Measurements from ENCODE around the gene TRIL. TPM values are rescaled to one million over a fixed set of nuclear protein-coding genes. Genes with fewer than 3 reads are reported as not detected.

The TRIL gene
- total RNA-seq, 1 donor from 2014 or later = 15.1 TPM

DNA sequence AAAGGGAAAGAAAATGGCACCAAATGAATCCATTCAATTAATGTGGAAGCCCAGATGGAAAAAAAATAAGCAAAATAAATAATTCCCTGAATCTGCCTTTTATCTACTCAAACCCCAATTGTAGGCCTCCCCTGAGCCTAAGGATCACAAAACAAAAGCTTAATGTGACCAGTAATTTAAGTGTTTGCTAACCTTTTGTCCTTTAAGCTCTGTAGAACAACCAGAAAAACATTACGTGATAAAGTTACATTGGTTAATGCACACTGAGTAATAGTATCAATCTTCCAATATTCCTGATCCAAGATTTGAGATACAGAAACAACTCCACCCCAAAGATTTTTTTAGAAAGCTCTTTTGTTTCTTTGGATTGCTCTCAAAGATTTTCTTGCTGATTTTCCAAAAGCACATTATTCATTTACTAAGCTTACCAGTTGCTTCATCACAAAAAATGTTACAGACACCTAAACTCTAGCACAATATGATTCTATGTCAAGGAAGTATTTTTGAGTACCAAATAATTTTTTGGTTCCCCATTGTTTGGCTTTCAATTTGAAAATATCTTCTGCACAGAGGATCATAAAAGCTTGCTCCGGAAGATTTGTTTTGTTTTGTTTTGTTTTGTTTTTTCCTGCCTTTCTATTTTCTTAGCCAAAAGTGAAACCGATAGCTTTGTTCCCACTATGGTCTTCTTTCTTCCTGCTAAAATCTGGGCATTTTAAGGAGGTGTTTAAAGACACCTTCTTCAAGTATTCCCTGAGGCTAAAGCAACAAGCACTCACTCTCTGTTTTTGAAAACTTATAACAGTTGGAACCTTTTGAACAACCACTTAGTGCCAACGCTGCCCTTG is 54.2 kb downstream of the TRIL start:
- Histone ChIP-seq H3K9ac (ENCODE audit: low read depth in 1 of 3, low read length in 3 of 3) (no peak overlapping the region), H3K27ac (ENCODE audit: low read depth, low read length) (no peak overlapping the region), H3K36me3 (ENCODE audit: control insufficient read depth in 3 of 3, insufficient read depth in 3 of 3, low read length in 3 of 3) (no peaks in the 10 kb centered on the region), H3K4me1 (ENCODE audit: control insufficient read depth in 3 of 3, insufficient read depth in 3 of 3, low read length in 3 of 3) (peaks cover 0 to 2% (median 0%) of the 10 kb centered on the region in 3 donors), H3K4me3 (ENCODE audit: low read length in 3 of 3) (peak overlapping the region; percentile 3 to 46 (median 34)), H3K27me3 (ENCODE audit: control insufficient read depth in 3 of 3, insufficient read depth in 3 of 3, low read length in 3 of 3) (no peaks in the 10 kb centered on the region), H3K9me3 (ENCODE audit: control insufficient read depth in 3 of 3, low read length in 3 of 3) (no peaks in the 10 kb centered on the region)

Other genes starting within 250 kb of the TRIL start
- gene CPVL, start 188.2 kb upstream of the TRIL start, total RNA-seq = 25.1 TPM
- 11.0 TPM for gene CHN2, start 236.4 kb upstream of the TRIL start, total RNA-seq